Neural cell (in vitro differentiated cells): ENCODE results near the gene NSF. TPM values are rescaled to one million over a fixed set of nuclear protein-coding genes. Genes with fewer than 3 reads are reported as not detected.

Experiments
- H2AFZ ChIP-seq: fragments of 200-600, 300-800 bp; sonication (generic), shearing (Covaris generic); 2 replicates; pipeline ENCODE4 v1.6.0; 2014; ENCODE audit warnings: low read depth, mild to moderate bottlenecking, antibody characterized with exemption, low read length, moderate library complexity
- H3F3A ChIP-seq: fragments of 200-600 bp; shearing (Covaris generic); 2 replicates; pipeline ENCODE4 v1.6.1; 2016; ENCODE audit warnings: mild to moderate bottlenecking, moderate library complexity, mixed read lengths, antibody characterized with exemption, low read length; ENCODE audit not compliant: insufficient read depth, poor library complexity, severe bottlenecking
- H3K27ac ChIP-seq: fragments of 200-600, 300-800 bp; sonication (generic), shearing (Covaris generic); 2 replicates; pipeline ENCODE4 v1.5.1; 2014; ENCODE audit warnings: mild to moderate bottlenecking, low read length, moderate library complexity
- H3K27me3 ChIP-seq: fragments of 300-800, 200-600 bp; sonication (generic), shearing (Covaris generic); 2 replicates; pipeline ENCODE4 v1.6.0; 2014; ENCODE audit warnings: mild to moderate bottlenecking, low read depth, low read length, moderate library complexity; ENCODE audit not compliant: insufficient read depth
- H3K36me3 ChIP-seq: fragments of 300-800, 200-600 bp; sonication (generic), shearing (Covaris generic); 2 replicates; pipeline ENCODE4 v1.5.1; 2014; ENCODE audit warnings: mild to moderate bottlenecking, antibody characterized with exemption, low read length, moderate library complexity; ENCODE audit not compliant: insufficient read depth
- H3K4me2 ChIP-seq: fragments of 300-800, 200-600 bp; sonication (generic), shearing (Covaris generic); 2 replicates; pipeline ENCODE4 v1.6.0; 2014; ENCODE audit warnings: mild to moderate bottlenecking, low read length
- H3K4me3 ChIP-seq: fragments of 300-800, 200-600 bp; sonication (generic), shearing (Covaris generic); 2 replicates; pipeline ENCODE4 v1.5.1; 2014; ENCODE audit warnings: mild to moderate bottlenecking, low read length, moderate library complexity
- H3K79me2 ChIP-seq: fragments of 200-600 bp; shearing (Covaris generic); replicated peaks from 2 replicates; pipeline ENCODE4 v1.6.0; 2014; ENCODE audit warnings: mild to moderate bottlenecking, low read length, moderate library complexity; ENCODE audit not compliant: insufficient read depth
- H3K9ac ChIP-seq: fragments of 300-800, 200-600 bp; sonication (generic), shearing (Covaris generic); 2 replicates; pipeline ENCODE4 v1.6.1; 2016; ENCODE audit warnings: mild to moderate bottlenecking, low read length, mixed read lengths
- H3K9me2 ChIP-seq: fragments of 200-600 bp; shearing (Covaris generic); 2 replicates; pipeline ENCODE4 v1.6.1; 2016; ENCODE audit warnings: mild to moderate bottlenecking, low read length, mixed read lengths; ENCODE audit not compliant: insufficient read depth
- H3K9me3 ChIP-seq: fragments of 200-600, 300-800 bp; sonication (generic), shearing (Covaris generic); 2 replicates; pipeline ENCODE4 v1.6.1; 2016; ENCODE audit warnings: mild to moderate bottlenecking, mixed run types, low read length, moderate library complexity, mixed read lengths
- H4K20me1 ChIP-seq: fragments of 200-600 bp; shearing (Covaris generic); 2 replicates; pipeline ENCODE4 v1.6.1; 2016; ENCODE audit warnings: mild to moderate bottlenecking, mixed run types; ENCODE audit not compliant: insufficient read depth
- CTCF ChIP-seq: fragments of 450-650 bp; IDR thresholded peaks from 2 replicates; pipeline ENCODE4 v1.5.1; 2014; ENCODE audit warnings: antibody characterized with exemption, mild to moderate bottlenecking, moderate library complexity; ENCODE audit not compliant: poor library complexity, severe bottlenecking
- EP300 ChIP-seq: fragments of 450-650 bp; conservative IDR thresholded peaks from 2 replicates; pipeline ENCODE4 v1.6.1; 2014; ENCODE audit warnings: antibody characterized with exemption, mild to moderate bottlenecking, moderate library complexity; ENCODE audit not compliant: poor library complexity, severe bottlenecking
- EZH2 ChIP-seq: fragments of 200-600, 300-800 bp; shearing (Covaris generic), sonication (generic); IDR thresholded peaks from 2 replicates; pipeline ENCODE4 v1.6.1; 2014; ENCODE audit warnings: antibody characterized with exemption, low read length, borderline replicate concordance, mild to moderate bottlenecking; ENCODE audit not compliant: insufficient read depth, poor library complexity, severe bottlenecking
- MXI1 ChIP-seq: fragments of 450-650 bp; conservative IDR thresholded peaks from 2 replicates; pipeline ENCODE4 v1.6.1; 2014; ENCODE audit warnings: antibody characterized with exemption, mild to moderate bottlenecking; ENCODE audit not compliant: poor library complexity, severe bottlenecking
- POLR2AphosphoS5 ChIP-seq: IDR thresholded peaks from 2 replicates; pipeline ENCODE4 v1.6.1; 2012
- RAD21 ChIP-seq: fragments of 450-650 bp; conservative IDR thresholded peaks from 2 replicates; pipeline ENCODE4 v1.6.1; 2014; ENCODE audit warnings: antibody characterized with exemption, mild to moderate bottlenecking, moderate library complexity
- REST ChIP-seq: IDR thresholded peaks from 2 replicates; pipeline ENCODE4 v1.6.1; 2012; ENCODE audit warnings: borderline replicate concordance
- SMC3 ChIP-seq: fragments of 450-650 bp; conservative IDR thresholded peaks from 2 replicates; pipeline ENCODE4 v1.6.1; 2014; ENCODE audit warnings: antibody characterized with exemption, mild to moderate bottlenecking, moderate library complexity; ENCODE audit not compliant: poor library complexity
- TAF1 ChIP-seq: IDR thresholded peaks from 2 replicates; pipeline ENCODE4 v1.6.1; 2012; ENCODE audit warnings: low read depth
- polyA plus RNA-seq: library from polyadenylated mRNA; depleted of rRNA; stranded (reverse); fragments of >200 nt; gene quantifications from 2 replicates; pipeline ENCODE4 v1.2.3, GENCODE V29; 2014

Gene NSF
- polyA plus RNA-seq, 1 donor from 2014 or later = 98.6 TPM

- H3K9me2 ChIP-seq = no peaks in the 10 kb centered on the region
- H3K36me3 ChIP-seq = no peaks in the 10 kb centered on the region
- H3K9me3 ChIP-seq = no peaks in the 10 kb centered on the region
- H4K20me1 ChIP-seq = no peaks in the 10 kb centered on the region
- H3K9ac ChIP-seq = no peak overlapping the region
- no peak overlapping the region for H3K4me2 ChIP-seq
- H3K79me2 ChIP-seq = no peaks in the 10 kb centered on the region
- no peak for TF ChIP-seq MXI1
- TF ChIP-seq EZH2 = no peak
- no peak overlapping the region for H3K27ac ChIP-seq
- no peak overlapping the region for H3K4me3 ChIP-seq
- H2AFZ ChIP-seq = no peak overlapping the region
- no peaks in the 10 kb centered on the region for H3K27me3 ChIP-seq
- H3F3A ChIP-seq = no peaks in the 10 kb centered on the region
Measured at GRCh38 chr17:46783031-46783593, 192.6 kb downstream of the NSF start.

GRCh38 chr17:46785696-46786095 lies 195.2 kb downstream of the NSF start:
- Histone ChIP-seq H3K36me3 (no peaks in the 10 kb centered on the region), H3F3A (no peaks in the 10 kb centered on the region), H3K27me3 (no peaks in the 10 kb centered on the region), H3K27ac (no peak overlapping the region), H3K4me2 (no peak overlapping the region), H3K4me3 (no peak overlapping the region), H3K9ac (no peak overlapping the region), H3K9me3 (no peaks in the 10 kb centered on the region), H2AFZ (no peak overlapping the region), H3K9me2 (no peaks in the 10 kb centered on the region), H4K20me1 (no peaks in the 10 kb centered on the region), H3K79me2 (no peaks in the 10 kb centered on the region)
- no peak for TF ChIP-seq MXI1
- TF ChIP-seq REST = no peak
- TF ChIP-seq SMC3 = no peak
- no peak for TF ChIP-seq TAF1
- TF ChIP-seq EZH2 = no peak
- no peak for TF ChIP-seq EP300
- TF ChIP-seq RAD21 = no peak
- TF ChIP-seq POLR2AphosphoS5 = no peak
- TF ChIP-seq CTCF = no peak
